Posterior vena cava (tissue), 2 donors: ENCODE results near the gene ENSA. TPM values are rescaled to one million over a fixed set of nuclear protein-coding genes. Genes with fewer than 3 reads are reported as not detected.
"Not testable (repeated sequence)": the region's sequence is repeated elsewhere in the genome, so short reads cannot be mapped to it uniquely, and the experiment has no call there.

Experiments
- DNase-seq: peaks from one replicate; pipeline ENCODE4 v3.0.0-alpha.2; 2020; ENCODE audit warnings: low spot score
- intact Hi-C, 2 donors: fragments of 100-400 bp; cut with DNase I; formaldehyde crosslinking; loops; one replicate each; pipeline versions ENCODE4 v1.14.1 to v1.14.2; 2022 to 2023
- total RNA-seq, 2 donors: library from RNA; stranded (reverse); fragmentation: NEBNext Ultra II Directional; extraction: Animal tissue kit (Norgen Biotek cat#: 25700); gene quantifications; one replicate each; pipeline ENCODE4 v1.2.1, GENCODE V29; 2021
- donor health status: DM: yes; HTN: yes; CAD: no.
- donor health status: DM: yes; HTN: yes; CAD: no.

Gene ENSA
- total RNA-seq, 2 donors from 2014 or later, result 149 to 156 TPM

DNA sequence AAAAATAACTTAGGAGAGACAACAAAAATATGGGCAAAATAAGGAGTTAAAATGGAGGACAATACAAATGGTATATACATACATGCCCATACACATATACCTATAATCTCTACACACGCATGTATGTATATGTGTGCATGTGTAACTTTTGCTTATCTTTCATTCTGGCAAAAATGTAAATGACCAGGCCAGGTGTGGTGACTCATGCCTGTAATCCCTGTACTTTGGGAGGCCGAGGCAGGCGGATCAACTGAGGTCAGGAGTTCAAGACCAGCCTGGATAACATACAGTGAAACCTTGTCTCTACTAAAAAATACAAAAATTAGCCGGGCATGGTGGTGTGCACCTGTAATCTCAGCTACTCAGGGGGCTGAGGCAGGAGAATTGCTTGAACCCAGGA is 31.1 kb downstream of the ENSA start:
- DNase-seq, result not testable (repeated sequence)

DNA sequence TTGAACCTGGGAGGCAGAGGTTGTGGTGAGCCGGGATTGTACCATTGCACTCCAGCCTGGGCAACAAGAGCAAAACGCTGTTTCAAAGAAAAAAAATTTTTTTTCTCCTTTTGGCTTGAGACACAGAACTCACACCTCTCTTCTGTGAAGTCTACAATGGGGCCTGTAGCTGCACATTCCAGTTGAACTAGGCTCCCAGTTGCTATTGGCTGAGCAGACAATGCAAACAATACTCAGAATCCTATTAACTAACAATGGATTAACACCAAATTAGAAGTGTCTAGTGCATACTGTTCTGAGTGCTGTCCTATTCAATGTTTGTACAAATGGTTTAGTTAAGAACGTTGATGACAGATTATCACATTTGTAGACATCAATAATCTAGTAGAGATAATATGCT is 32.4 kb downstream of the ENSA start:
- intact Hi-C loops, result no loop called here
- no peak for DNase-seq

More for the DNA sequence above, 31.1 kb downstream of the ENSA start:
- intact Hi-C loops, result not testable (repeated sequence)

- intact Hi-C loops, result no loop called here
- peak; percentile 20 for DNase-seq
These were observed 33.1 kb downstream of the ENSA start for GRCh38 chr1:150596095-150596892.

- DNase-seq, result no peak
- intact Hi-C loops, result no loop called here
These were observed 47.0 kb downstream of the ENSA start for GRCh38 chr1:150582371-150582770.

DNA sequence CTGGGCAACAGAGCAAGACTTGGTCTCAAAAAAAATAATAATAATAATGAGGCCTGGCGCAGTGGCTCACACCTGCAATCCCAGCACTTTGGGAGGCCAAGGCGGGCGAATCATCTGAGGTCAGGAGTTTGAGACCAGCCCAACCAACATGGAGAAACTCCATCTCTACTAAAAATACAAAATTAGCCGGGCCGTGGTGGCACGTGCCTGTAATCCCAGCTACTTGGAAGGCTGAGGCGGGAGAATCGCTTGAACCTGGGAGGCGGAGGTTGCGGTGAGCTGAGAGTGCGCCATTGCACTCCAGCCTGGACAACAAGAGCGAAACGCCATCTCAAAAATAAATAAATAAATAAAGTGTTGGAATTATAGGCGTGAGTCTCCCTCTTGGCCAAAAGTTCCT is 47.5 kb downstream of the ENSA start:
- intact Hi-C loops, DNase-seq: not testable (repeated sequence)

GRCh38 chr1:150581437-150581836 is 48.0 kb downstream of the ENSA start:
- DNase-seq, intact Hi-C loops: not testable (repeated sequence)

DNA sequence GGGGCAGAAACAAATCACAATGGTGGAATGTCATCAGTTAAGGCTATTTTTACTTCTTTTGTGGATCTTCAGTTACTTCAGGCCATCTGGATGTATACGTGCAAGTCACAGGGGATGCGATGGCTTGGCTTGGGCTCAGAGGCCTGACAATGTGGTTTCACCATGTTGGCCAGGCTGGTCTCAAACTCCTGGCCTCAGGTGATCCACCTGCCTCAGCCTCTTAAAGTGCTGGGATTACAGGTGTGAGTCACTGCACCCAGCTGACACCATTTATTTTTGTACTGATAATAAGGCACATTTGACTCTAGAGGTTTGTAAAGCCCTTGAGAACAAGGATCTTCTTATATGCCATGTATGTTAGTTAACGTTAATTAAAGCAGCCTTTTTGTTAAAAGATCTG is 48.4 kb downstream of the ENSA start:
- DNase-seq, intact Hi-C loops: not testable (repeated sequence)

GRCh38 chr1:150579945-150580642 is 49.3 kb downstream of the ENSA start:
- no peak for DNase-seq
- intact Hi-C loops, result no loop called here

DNA sequence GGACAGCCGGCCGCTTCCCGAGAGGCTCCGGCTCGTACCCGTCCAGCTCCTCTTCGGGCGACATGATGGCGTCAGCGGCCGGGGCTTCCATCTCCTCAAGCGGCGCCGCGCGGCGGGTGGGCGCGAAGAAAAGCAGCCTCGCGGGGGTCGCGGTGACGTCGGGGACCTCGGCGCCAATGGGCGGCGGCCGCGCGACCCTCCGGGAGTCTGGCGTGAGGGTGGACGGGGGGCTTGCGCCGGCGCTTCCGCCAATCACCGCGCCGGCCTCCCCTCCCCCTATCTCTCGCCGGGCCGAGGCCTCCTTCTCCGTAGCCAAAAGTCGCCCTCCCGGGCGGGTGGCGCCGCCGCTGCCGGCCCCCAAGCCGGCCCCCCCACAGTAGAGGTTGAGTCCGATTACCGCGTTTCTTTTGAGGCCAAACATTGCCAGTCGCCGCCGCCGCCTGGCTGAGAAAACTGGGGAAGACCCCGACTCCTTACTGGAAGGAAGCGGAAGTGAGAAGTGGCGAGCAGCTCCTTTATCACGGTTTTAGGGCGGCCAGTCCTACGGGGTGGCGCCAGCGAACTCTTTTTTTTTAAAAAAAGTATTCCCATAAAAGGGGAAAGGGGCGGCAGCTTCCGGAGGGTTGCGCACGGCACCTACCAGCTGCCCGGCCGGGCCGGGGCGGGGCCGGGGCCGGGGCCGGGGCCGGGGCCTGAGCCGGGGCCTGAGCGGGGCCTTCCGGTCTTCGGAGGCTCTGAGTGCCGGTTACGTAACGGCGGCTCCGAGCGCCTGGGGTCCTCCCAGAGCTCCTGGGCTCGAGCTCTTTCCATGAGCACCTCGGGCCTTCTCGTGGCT is 50.1 kb downstream of the ENSA start, which contains the start of gene MCL1:
MCL1 (minus strand) TSS at position 501 of the 835 bp plus-strand sequence; CDS start at position 421, 80 bp downstream.
- peak; percentile 98 for DNase-seq
- intact Hi-C loops, result no loop called here

- intact Hi-C loops, result no loop called here
- DNase-seq, result peak; percentile 87
These were observed 50.9 kb downstream of the ENSA start for GRCh38 chr1:150578272-150579109.

DNA sequence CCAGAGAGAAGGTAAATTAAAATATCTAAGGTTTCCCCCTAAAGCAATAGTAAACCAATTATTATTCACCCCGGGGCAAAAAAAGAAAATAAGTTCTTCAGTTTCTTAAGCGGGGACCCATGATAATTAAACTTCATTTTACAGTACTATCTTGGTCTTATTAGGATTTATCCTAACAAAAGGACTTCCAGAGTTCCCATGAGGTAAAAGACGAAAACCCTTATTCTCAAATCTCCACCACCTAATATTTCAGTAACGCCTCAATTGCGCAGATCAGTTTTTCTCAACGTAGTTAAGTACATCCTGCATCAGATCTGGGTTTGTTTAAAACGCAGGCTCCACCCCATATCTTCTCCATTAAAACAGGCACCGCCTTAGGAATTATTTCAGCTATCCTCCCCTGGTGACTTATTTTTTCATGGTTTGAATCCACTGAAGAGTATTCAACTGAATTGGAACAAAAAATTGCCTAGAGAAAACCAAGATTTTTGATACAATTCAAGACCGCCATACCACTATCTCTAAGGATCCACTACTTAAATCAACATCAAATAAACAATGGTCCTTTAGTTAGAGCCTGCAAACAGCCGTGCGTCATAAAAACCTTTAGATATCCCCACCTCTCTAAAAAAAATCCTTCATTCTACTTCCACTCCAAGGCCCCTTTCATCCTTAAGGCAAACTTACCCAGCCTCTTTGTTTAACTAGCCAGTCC is 51.7 kb downstream of the ENSA start:
- no peak for DNase-seq
- intact Hi-C loops, result no loop called here

GRCh38 chr1:150576794-150577556 is 52.4 kb downstream of the ENSA start:
- intact Hi-C loops, result no loop called here
- DNase-seq, result no peak

DNA sequence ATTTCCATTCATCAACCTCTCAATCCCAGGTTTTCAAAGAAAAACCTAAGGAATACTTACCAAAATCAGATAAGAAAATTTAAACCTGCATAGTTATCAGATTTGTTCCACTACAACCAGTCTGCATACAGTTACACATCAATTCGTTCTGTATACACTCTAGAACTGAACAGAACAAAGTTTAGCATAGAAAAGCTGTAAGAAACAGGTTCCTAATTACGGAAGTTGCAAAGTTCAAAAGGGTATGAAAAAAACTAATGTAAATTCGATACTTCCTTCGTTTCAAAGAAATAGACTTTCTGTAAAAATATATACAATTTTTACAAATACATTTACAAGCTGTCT is 53.1 kb downstream of the ENSA start:
- intact Hi-C loops, result no loop called here
- DNase-seq, result no peak

GRCh38 chr1:150575518-150576366 is 53.7 kb downstream of the ENSA start:
- no peak for DNase-seq
- intact Hi-C loops, result no loop called here

DNA sequence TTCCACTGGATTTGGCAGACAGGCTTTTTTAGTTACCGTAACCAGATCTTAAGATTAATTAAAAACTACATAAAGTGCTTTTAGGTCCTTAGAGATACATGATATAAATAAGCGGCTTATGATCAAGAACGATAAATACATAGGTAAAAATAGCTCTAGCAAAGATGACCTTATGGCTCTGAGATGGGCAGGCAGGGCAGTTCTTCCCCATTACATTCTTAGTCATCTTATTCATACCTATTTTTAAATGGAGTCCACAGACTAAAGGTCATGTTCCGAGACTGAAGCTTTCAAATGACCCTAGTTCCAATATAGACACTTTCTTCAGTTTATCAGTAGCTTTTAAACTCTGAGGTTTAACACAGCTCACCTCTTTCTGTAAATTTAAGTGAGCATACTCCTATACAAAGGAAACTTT is 54.3 kb downstream of the ENSA start:
- no peak for DNase-seq
- intact Hi-C loops, result no loop called here

GRCh38 chr1:150574260-150575071 is 54.9 kb downstream of the ENSA start:
- intact Hi-C loops, result no loop called here

More at GRCh38 chr1:150574260-150575071, 54.9 kb downstream of the ENSA start:
- DNase-seq, result no peak
